DMS153 (cell line): ENCODE data around the gene BRMS1L.

Experiments
- DNase-seq: peaks from one replicate; lab custom pipeline; 2025; lab: John Stamatoyannopoulos, UW

Gene BRMS1L

DNA sequence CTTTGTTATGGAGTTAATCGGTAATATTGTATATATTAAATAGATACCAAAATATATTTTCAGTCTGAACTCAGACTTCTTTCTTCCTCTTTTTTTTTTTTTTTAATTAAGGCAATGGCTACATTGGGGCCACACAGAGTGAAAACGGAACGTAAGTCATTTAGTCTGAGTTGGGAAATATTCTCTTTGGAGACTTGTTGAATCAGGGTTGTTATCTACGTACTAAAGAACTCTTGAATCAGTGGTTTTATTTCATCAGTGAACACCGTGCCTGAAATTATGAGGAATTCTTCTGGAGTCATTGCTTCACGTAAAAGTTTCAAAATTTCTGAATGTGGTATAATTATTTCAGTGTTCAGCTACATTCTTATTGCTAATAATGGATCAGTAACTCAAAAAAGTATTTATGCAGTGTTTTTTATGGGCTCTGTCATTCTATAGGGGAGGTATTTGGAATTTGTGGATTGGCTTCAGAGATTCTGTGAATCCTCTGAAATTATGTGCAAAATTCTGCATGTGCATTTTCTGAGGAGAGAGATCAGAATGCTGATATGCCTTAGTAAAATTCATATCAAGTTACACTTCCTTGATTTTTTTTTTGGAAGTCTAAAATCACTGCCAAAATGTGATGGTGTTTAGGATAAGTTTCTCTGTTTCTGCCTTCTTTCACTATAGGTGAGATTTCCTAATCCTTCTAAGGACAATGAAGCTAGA is 39.6 kb downstream of the BRMS1L start:
- no peak for DNase-seq

- no peak for DNase-seq
Observed at GRCh38 chr14:35866595-35867279, 40.6 kb downstream of the BRMS1L start.

- DNase-seq: no peak
Observed at GRCh38 chr14:35867280-35867629, 41.1 kb downstream of the BRMS1L start.

GRCh38 chr14:35875296-35875695 is 49.2 kb downstream of the BRMS1L start:
- DNase-seq: no peak

GRCh38 chr14:35877276-35877675 is 51.1 kb downstream of the BRMS1L start:
- no peak for DNase-seq

- DNase-seq: no peak
Observed at GRCh38 chr14:35878272-35879150, 52.4 kb downstream of the BRMS1L start.

- DNase-seq: no peak
Observed at GRCh38 chr14:35879151-35879648, 53.1 kb downstream of the BRMS1L start.

GRCh38 chr14:35879654-35880249 is 53.6 kb downstream of the BRMS1L start:
- DNase-seq: no peak

- DNase-seq: no peak
Observed at GRCh38 chr14:35881280-35881679, 55.1 kb downstream of the BRMS1L start.

DNA sequence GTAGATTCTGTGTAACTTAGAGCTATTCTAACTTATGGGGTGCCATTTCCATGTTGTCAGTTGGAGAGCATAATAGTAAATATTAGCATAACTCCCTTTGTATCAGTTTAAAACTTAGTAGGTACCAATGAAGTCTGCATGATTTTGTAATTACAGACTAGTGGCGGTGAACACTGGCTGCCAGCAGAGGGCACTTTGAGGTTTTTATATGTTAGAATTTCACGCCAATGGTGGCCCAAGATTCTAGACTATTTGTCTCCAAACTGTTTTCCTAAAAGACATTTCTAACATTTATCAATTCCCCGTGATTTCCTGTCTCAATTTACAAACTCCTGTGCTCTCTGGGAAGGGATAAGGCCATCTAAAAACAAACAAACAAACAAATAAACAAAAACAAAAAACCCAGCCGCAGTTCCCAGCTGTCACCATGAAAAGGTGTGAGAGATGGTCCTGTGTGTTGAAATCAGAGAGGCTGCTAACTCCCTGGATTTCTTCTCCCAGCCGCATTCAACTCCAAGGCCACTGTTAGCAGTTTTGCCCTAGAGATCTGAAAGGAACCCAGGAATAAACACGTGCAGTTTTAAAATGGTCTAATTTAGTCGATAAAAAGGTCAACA is 57.6 kb downstream of the BRMS1L start:
- DNase-seq: no peak

DNA sequence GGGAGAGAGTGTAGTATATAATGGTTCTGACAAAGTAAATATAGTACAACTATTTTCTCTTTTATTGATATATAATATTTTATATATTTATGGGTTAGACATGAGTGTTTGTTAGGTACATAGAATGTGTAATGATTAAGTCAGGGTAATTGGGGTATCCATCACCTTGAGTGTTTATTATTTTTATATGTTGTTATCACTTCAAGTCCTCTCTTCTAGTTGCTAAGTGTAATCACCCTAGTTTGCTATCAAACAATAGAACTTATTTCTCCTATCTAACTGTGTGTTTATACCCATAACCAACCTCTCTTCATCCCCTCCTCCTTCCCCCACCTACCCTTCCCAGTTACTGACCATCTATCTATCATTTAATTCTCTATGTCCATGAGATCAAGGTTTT is 64.2 kb downstream of the BRMS1L start:
- no peak for DNase-seq

GRCh38 chr14:35895256-35895655 is 69.1 kb downstream of the BRMS1L start:
- DNase-seq: no peak

DNA sequence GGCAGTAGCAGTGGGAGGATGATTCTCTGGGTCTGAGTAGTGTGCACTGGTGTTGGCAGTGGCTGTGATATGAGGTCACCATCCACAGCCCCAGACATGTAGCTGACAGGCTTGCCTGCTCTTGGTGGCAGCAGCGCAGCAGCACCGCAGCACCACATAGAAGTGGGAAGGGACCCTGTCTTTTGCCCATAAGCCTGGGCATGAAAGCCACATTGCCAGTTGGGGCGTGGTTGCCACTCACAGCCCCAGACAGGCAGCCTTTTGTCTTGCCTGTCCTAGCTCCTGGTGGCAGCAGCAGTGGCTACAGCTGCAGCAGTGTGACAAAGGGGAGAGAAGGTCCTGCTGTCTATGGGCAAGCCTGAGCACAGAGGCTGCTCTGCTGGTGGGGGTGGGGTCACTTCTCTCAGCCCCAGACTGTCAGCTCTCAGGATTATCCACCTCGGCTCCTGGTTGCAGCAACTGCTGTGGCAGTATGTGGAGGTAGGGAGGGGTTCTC is 71.5 kb downstream of the BRMS1L start:
- peak; percentile 65 for DNase-seq

GRCh38 chr14:35898217-35898775 is 72.2 kb downstream of the BRMS1L start:
- no peak for DNase-seq

DNA sequence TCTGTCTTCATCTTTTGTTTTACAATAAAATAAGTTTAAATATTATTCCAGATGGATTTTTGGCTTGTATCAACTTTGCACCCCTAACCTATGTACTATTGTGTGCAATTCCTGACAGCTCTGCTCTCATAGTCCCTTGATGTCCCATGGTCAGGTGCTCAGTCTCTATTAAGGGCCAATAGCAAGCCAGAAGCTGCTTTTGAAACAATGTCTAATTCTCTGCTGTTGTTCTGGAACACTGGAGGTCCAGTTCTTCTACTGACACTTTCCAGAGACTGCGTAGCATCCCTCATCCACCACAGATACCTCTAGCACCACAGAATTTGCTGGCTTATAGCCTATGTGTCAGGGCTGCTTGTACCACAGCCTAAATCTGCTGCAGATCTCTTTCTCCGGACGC is 74.6 kb downstream of the BRMS1L start:
- no peak for DNase-seq

- DNase-seq: no peak
Observed at GRCh38 chr14:35909665-35910064, 83.5 kb downstream of the BRMS1L start.

- no peak for DNase-seq
Observed at GRCh38 chr14:35910191-35910590, 84.1 kb downstream of the BRMS1L start.

- DNase-seq: no peak
Observed at GRCh38 chr14:35911097-35911496, 85.0 kb downstream of the BRMS1L start.

DNA sequence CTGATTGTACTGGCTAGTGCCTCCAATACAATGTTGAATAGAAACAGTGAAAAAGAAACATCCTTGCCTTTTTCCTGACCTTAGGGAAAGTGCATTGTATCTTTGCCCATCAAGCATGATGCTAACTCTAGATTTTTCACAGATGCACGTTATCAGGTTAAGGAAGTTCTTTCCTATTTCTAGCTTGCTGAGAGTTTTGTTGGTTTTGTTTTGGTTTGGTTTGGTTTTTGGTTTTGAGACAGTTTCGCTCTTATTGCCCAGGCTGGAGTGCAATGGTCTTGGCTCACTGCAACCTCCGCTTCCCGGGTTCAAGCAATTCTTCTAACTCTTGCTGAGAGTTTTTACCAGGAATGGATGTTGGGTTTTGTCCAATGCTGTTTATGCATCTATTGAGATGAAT is 89.0 kb downstream of the BRMS1L start:
- no peak for DNase-seq

GRCh38 chr14:35915775-35916174 is 89.6 kb downstream of the BRMS1L start:
- no peak for DNase-seq
